ENCODE results near the gene C1orf198.

C1orf198 gene

DNA sequence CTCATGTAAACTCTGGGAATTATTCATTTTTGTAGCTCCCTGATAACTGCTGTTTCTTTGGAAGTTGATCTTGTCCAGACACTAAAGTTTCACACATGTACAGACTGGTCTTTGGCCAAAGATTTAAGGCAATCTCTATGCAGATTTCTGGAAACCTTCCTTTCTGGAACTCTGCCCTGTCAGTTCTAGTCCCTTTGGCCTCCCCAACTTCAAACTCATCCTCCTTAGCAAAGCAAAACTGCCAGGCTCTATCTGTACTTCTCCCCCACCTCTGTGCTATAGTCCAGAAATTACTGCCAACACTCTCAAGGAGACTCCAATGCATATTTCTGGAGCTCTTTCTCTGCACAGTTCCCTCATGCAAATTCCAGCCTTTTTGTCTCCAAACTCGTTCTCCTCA is 36.5 kb downstream of the C1orf198 start:
- Histone ChIP-seq H3K79me2 (ENCODE audit: control insufficient read depth, low read length) (no peaks in the 10 kb centered on the region), H3K4me1 (ENCODE audit: control insufficient read depth, low read length) (no peaks in the 10 kb centered on the region), H3K4me2 (ENCODE audit: low read length) (no peak overlapping the region), H3K9me3 (ENCODE audit: control insufficient read depth, insufficient read depth, low read length) (no peaks in the 10 kb centered on the region), H3K9me2 (replicated peaks; ENCODE audit: control insufficient read depth, low read length) (no peaks in the 10 kb centered on the region), H3F3A (ENCODE audit: control insufficient read depth, insufficient read depth) (no peaks in the 10 kb centered on the region), H4K20me1 (ENCODE audit: control insufficient read depth, insufficient read depth, low read depth, low read length) (no peaks in the 10 kb centered on the region), H3K27me3 (ENCODE audit: control insufficient read depth, low read length) (no peaks in the 10 kb centered on the region), H3K36me3 (ENCODE audit: control insufficient read depth, low read length) (no peaks in the 10 kb centered on the region), H3K27ac (ENCODE audit: low read depth, low read length) (no peak overlapping the region), H3K4me3 (ENCODE audit: low read length) (no peak overlapping the region)
- TF ChIP-seq EZH2phosphoT487 (IDR thresholded peaks at IDR 0.05; ENCODE audit: borderline replicate concordance, low read length): no peak
- TF ChIP-seq, protein P1, sequence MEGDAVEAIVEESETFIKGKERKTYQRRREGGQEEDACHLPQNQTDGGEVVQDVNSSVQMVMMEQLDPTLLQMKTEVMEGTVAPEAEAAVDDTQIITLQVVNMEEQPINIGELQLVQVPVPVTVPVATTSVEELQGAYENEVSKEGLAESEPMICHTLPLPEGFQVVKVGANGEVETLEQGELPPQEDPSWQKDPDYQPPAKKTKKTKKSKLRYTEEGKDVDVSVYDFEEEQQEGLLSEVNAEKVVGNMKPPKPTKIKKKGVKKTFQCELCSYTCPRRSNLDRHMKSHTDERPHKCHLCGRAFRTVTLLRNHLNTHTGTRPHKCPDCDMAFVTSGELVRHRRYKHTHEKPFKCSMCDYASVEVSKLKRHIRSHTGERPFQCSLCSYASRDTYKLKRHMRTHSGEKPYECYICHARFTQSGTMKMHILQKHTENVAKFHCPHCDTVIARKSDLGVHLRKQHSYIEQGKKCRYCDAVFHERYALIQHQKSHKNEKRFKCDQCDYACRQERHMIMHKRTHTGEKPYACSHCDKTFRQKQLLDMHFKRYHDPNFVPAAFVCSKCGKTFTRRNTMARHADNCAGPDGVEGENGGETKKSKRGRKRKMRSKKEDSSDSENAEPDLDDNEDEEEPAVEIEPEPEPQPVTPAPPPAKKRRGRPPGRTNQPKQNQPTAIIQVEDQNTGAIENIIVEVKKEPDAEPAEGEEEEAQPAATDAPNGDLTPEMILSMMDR (IDR thresholded peaks at IDR 0.05; ENCODE audit: low read depth, low read length, poor library complexity, severe bottlenecking): no peak

DNA sequence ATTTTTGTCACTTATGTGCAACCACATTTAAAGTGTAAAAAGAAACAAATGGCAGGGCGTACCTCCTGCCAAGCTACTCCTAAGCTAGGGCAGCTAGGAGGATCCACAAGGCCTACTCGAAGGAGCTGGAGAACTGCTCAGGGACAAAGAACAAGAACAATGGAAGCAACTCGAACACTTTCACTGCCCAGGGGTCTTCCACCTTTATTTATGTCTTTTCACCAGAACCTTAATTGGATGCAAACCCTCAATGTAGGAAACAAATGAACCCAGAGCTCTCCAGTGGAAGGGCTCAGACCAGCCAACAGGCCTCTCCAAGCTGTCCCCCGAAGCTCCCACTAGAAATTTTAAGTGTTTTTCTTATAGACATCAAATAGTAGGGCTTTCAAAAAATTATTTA is 39.9 kb downstream of the C1orf198 start:
- no peaks in the 10 kb centered on the region for H3K9me3 ChIP-seq (ENCODE audit: control insufficient read depth, insufficient read depth, low read length)
- peaks cover 2% of the 10 kb centered on the region; the same call in 1 of the 2 replicates for H3K27me3 ChIP-seq (ENCODE audit: control insufficient read depth, low read length)
- H3K4me2 ChIP-seq (ENCODE audit: low read length): no peak overlapping the region
- H4K20me1 ChIP-seq (ENCODE audit: control insufficient read depth, insufficient read depth, low read depth, low read length): no peaks in the 10 kb centered on the region
- H3K36me3 ChIP-seq (ENCODE audit: control insufficient read depth, low read length): no peaks in the 10 kb centered on the region
- no peak overlapping the region for H3K27ac ChIP-seq (ENCODE audit: low read depth, low read length)
- TF ChIP-seq, protein P1 (IDR thresholded peaks at IDR 0.05; ENCODE audit: low read depth, low read length, poor library complexity, severe bottlenecking): no peak
- TF ChIP-seq EZH2phosphoT487 (IDR thresholded peaks at IDR 0.05; ENCODE audit: borderline replicate concordance, low read length): no peak
- no peaks in the 10 kb centered on the region for H3F3A ChIP-seq (ENCODE audit: control insufficient read depth, insufficient read depth)
- H3K4me3 ChIP-seq (ENCODE audit: low read length): no peak overlapping the region
- no peaks in the 10 kb centered on the region for H3K79me2 ChIP-seq (ENCODE audit: control insufficient read depth, low read length)
- H3K9me2 ChIP-seq (replicated peaks; ENCODE audit: control insufficient read depth, low read length): no peaks in the 10 kb centered on the region
- H3K4me1 ChIP-seq (ENCODE audit: control insufficient read depth, low read length): no peaks in the 10 kb centered on the region

DNA sequence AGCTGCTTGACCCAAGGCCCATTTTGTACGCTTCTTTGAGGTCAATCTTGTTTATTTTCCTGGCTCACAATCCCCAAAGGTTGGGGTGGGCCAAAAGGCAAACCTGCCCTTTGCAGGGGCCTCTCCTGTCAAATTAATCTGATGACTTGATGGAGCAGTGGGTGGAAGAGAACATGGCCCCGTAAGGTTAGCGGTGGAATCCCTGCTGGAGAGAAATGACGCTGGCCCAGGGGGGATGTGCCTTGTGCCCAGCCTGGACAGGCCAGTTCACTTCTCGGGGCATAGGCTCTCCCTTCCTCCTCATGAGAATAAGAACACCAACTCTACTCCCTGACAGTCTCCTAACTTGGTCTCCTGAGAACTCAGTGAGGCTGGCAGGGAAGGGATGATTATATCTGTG is 40.5 kb downstream of the C1orf198 start:
- Histone ChIP-seq H3K27ac (ENCODE audit: low read depth, low read length) (no peak overlapping the region), H4K20me1 (ENCODE audit: control insufficient read depth, insufficient read depth, low read depth, low read length) (no peaks in the 10 kb centered on the region), H3K36me3 (ENCODE audit: control insufficient read depth, low read length) (no peaks in the 10 kb centered on the region)

More for the DNA sequence above, 40.5 kb downstream of the C1orf198 start:
- H3K79me2 ChIP-seq (ENCODE audit: control insufficient read depth, low read length): no peaks in the 10 kb centered on the region
- H3K9me2 ChIP-seq (replicated peaks; ENCODE audit: control insufficient read depth, low read length): no peaks in the 10 kb centered on the region
- H3K4me1 ChIP-seq (ENCODE audit: control insufficient read depth, low read length): no peaks in the 10 kb centered on the region
- no peak overlapping the region for H3K4me3 ChIP-seq (ENCODE audit: low read length)
- no peak for TF ChIP-seq EZH2phosphoT487 (IDR thresholded peaks at IDR 0.05; ENCODE audit: borderline replicate concordance, low read length)
- TF ChIP-seq, protein P1 (IDR thresholded peaks at IDR 0.05; ENCODE audit: low read depth, low read length, poor library complexity, severe bottlenecking): no peak
- no peaks in the 10 kb centered on the region for H3F3A ChIP-seq (ENCODE audit: control insufficient read depth, insufficient read depth)
- no peak overlapping the region for H3K4me2 ChIP-seq (ENCODE audit: low read length)
- peaks cover 2% of the 10 kb centered on the region; the same call in 1 of the 2 replicates for H3K27me3 ChIP-seq (ENCODE audit: control insufficient read depth, low read length)
- no peaks in the 10 kb centered on the region for H3K9me3 ChIP-seq (ENCODE audit: control insufficient read depth, insufficient read depth, low read length)
